Transverse colon (tissue), 4 donors: ENCODE data around the gene DOCK7. TPM values are rescaled to one million over a fixed set of nuclear protein-coding genes. Genes with fewer than 3 reads are reported as not detected.

Source experiments
- DNase-seq: peaks from one replicate; pipeline ENCODE4 v3.0.0-alpha.2; 2019
- H3K27ac ChIP-seq, 4 donors: fragments of 200-600 bp; sonication (generic); 2 replicates each; pipeline ENCODE4 v1.5.1; 2016 to 2018; ENCODE audit warnings: inconsistent platforms in 4 of 4
- H3K27me3 ChIP-seq: fragments of 200-600 bp; sonication (generic); 2 replicates; pipeline ENCODE4 v1.5.1; 2017; ENCODE audit warnings: inconsistent platforms
- H3K36me3 ChIP-seq, 4 donors: fragments of 200-600 bp; sonication (generic); 2 replicates each; pipeline ENCODE4 v1.5.1; 2017 to 2019; ENCODE audit warnings: inconsistent platforms in 4 of 4
- H3K4me1 ChIP-seq, 4 donors: fragments of 200-600 bp; sonication (generic); 2 replicates each; pipeline ENCODE4 v1.5.1; 2017 to 2020; ENCODE audit warnings: inconsistent platforms in 4 of 4
- H3K4me3 ChIP-seq, 4 donors: fragments of 200-600 bp; sonication (generic); 1 replicate in 1 of 4; 2 replicates in 3 of 4; pipeline versions ENCODE4 v1.5.1 to v1.6.1; 2017 to 2019; ENCODE audit warnings: inconsistent platforms in 4 of 4
- H3K9me3 ChIP-seq, 2 donors: fragments of 200-600 bp; sonication (generic); 2 replicates each; pipeline ENCODE4 v1.5.1; 2017 to 2019; ENCODE audit warnings: inconsistent platforms in 2 of 2
- EP300 ChIP-seq: sonication (generic); formaldehyde crosslinking; IDR thresholded peaks from one replicate; pipeline ENCODE4 v1.6.1; 2017; ENCODE audit warnings: antibody characterized with exemption, low read depth
- POLR2A ChIP-seq: fragments of 450-650 bp; IDR thresholded peaks from one replicate; pipeline ENCODE4 v1.6.1; 2016; ENCODE audit warnings: antibody characterized with exemption, mild to moderate bottlenecking, moderate library complexity
- POLR2AphosphoS5 ChIP-seq, 3 donors: sonication (generic); formaldehyde crosslinking; IDR thresholded peaks; one replicate each; pipeline ENCODE4 v1.6.1; 2016; ENCODE audit warnings: antibody characterized with exemption in 3 of 3
- WGBS, 2 donors: methylation state at CpG; one replicate each; pipeline ENCODE4 v1.1.5; 2018; ENCODE audit warnings: low coverage in 1 of 2; 5-methylcytosine and 5-hydroxymethylcytosine counted together
- in situ Hi-C, 4 donors: fragments of 200-750 bp; cut with MboI; loops; one replicate each; pipeline versions ENCODE4 v1.15.0 to v1.15.1; 2017; ENCODE audit warnings: low sequenced_read_pairs in 3 of 4, low pct_ligation_motif_present in 1 of 4, low pct_unique_long_range_greater_than_20kb in 1 of 4
- intact Hi-C: fragments of 100-400 bp; cut with DNase I; formaldehyde crosslinking; loops from one replicate; pipeline ENCODE4 v1.15.1; 2023; ENCODE audit warnings: low total_unique reads
- total RNA-seq, 4 donors: library from RNA; depleted of rRNA; stranded (reverse); fragments of >200 nt; gene quantifications; one replicate each; pipeline ENCODE4 v1.1.0, GENCODE V29; 2016
- TF ChIP-seq, protein P1 (sequence below), 5 experiments: fragments of 200-600 bp in 3 of 5; fragments of 450-650 bp in 2 of 5; sonication (generic) in 3 of 5; IDR thresholded peaks; 1 replicate in 2 of 5; 2 replicates in 3 of 5; pipeline ENCODE4 v1.5.1; 2016 to 2017; ENCODE audit warnings: antibody characterized with exemption in 5 of 5, inconsistent platforms in 3 of 5, mild to moderate bottlenecking in 2 of 5, moderate library complexity in 1 of 5

Gene DOCK7
- total RNA-seq, 4 donors from 2014 or later: 33.7 to 138 (median 58.1) TPM

DNA sequence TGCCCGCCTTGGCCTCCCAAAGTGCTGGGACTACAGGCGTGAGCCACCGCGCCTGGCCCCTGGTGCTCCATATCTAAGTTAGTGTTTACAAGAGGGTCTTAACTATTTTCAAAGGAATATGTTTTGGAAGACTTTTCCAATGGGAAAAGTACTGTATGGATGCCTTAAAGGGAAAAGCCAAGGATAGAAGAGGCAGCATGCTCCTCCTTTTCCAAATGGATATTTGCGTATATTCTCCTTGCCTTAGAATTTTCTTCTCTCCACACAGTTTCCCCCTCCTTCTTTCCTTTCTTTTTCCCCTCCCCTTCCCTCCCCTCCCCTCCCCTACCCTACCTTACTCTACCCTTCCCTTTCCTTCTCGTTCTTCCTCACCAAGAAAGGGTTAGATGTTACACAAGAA is 29.3 kb upstream of the DOCK7 start:
- 93 to 97% methylated on average over 2 to 6 of the region's 6 CpGs for WGBS, 2 donors

DNA sequence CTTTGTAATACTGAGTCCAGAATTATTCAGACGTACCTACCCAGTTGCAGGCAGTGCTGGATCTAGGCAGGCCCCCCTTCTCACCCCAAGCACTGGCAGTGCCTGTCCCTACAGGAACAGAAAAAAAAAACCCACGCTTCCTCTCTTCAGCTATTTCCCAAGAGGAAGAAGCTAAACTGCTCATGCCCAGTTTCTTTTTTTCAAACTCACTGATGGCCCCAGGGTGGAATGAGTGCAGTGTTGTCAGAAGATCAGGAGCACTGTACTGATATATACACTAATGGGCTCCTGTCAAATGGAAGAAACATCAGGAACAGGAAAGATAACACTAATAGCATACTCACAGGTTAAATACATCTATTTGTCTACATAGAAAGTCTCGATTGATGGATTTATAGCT is 28.2 kb upstream of the DOCK7 start:
- intact Hi-C loops (no loop called here), in situ Hi-C loops (no loop called here)
- no peak for DNase-seq
- no peaks in the 10 kb centered on the region for H3K36me3 ChIP-seq
- no peak overlapping the region for H3K4me3 ChIP-seq
- WGBS, 2 donors: 74 to 79% methylated on average over 2 to 3 of the region's 3 CpGs
- TF ChIP-seq POLR2AphosphoS5 (IDR thresholded peaks at IDR 0.05): no peak
- TF ChIP-seq, protein P1, sequence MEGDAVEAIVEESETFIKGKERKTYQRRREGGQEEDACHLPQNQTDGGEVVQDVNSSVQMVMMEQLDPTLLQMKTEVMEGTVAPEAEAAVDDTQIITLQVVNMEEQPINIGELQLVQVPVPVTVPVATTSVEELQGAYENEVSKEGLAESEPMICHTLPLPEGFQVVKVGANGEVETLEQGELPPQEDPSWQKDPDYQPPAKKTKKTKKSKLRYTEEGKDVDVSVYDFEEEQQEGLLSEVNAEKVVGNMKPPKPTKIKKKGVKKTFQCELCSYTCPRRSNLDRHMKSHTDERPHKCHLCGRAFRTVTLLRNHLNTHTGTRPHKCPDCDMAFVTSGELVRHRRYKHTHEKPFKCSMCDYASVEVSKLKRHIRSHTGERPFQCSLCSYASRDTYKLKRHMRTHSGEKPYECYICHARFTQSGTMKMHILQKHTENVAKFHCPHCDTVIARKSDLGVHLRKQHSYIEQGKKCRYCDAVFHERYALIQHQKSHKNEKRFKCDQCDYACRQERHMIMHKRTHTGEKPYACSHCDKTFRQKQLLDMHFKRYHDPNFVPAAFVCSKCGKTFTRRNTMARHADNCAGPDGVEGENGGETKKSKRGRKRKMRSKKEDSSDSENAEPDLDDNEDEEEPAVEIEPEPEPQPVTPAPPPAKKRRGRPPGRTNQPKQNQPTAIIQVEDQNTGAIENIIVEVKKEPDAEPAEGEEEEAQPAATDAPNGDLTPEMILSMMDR (IDR thresholded peaks at IDR 0.05): no peak
- no peak for TF ChIP-seq EP300
- no peak for TF ChIP-seq POLR2A
- H3K9me3 ChIP-seq: no peaks in the 10 kb centered on the region
- no peaks in the 10 kb centered on the region for H3K27me3 ChIP-seq
- no peak overlapping the region for H3K27ac ChIP-seq
- H3K4me1 ChIP-seq: peaks cover 0 to 17% (median 7%) of the 10 kb centered on the region in 4 donors

More for the DNA sequence above, 29.3 kb upstream of the DOCK7 start:
- TF ChIP-seq EP300 (no peak), POLR2A (no peak), POLR2AphosphoS5 (IDR thresholded peaks at IDR 0.05) (no peak)
- TF ChIP-seq, protein P1 (IDR thresholded peaks at IDR 0.05): no peak
- Histone ChIP-seq H3K4me3 (no peak overlapping the region), H3K36me3 (no peaks in the 10 kb centered on the region), H3K27ac (no peak overlapping the region), H3K9me3 (no peaks in the 10 kb centered on the region), H3K27me3 (no peaks in the 10 kb centered on the region), H3K4me1 (peaks cover 0 to 18% (median 12%) of the 10 kb centered on the region in 4 donors)
- intact Hi-C loops: no loop called here
- no peak for DNase-seq
- in situ Hi-C loops: no loop called here

DNA sequence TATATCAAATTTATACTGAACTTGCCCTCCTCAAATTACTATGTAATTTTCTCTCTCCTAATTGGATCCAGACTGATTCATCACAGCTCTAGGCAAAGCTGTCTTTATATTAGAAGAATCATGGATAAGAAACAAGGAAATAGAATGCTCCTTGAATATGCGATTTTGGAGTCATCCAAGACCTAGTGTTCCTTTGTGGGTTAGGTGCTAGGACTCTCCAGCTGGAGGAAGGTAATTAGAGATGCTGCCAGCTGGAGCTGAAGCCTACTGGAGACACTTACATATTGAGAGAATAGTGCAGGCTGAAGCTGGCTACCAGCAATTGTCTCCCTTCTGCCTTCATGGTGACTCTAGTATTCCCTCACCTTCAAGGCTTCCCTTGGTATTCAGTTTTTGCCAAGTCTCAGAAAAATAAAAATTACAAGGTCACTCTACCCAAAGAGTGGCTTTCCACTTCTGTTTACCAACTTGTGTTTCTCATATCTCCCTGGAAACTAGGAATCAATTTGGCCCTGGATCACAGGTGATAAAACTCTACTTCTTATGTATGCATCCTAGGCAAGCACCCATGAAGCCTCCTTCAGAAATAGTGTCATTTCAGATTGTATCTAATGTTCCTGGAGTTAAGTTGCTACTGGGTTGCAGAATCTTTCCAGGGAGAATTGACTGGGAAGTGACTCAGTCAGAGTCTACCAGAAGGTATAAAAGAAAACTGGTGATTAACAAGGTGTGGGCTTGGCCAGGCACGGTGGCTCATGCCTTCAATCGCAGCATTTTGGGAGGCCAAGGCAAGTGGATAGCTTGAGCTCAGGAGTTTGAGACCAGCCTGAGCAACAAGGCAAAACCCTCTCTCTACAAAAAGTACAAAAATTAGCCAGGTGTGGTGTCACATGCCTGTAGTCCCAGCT is 24.4 kb upstream of the DOCK7 start:
- Histone ChIP-seq H3K4me3 (no peak overlapping the region), H3K27ac (no peak overlapping the region), H3K36me3 (no peaks in the 10 kb centered on the region), H3K27me3 (no peaks in the 10 kb centered on the region), H3K4me1 (peaks cover 0 to 11% (median 5%) of the 10 kb centered on the region in 4 donors), H3K9me3 (no peaks in the 10 kb centered on the region)
- TF ChIP-seq, protein P1 (IDR thresholded peaks at IDR 0.05): no peak
- no peak for TF ChIP-seq POLR2A
- TF ChIP-seq POLR2AphosphoS5 (IDR thresholded peaks at IDR 0.05): no peak
- no peak for TF ChIP-seq EP300
- DNase-seq: no peak
- 91% methylated on average over 3 of the region's 3 CpGs; no CpG with 5 or more reads in 1 of the 2 donors for WGBS, 2 donors
- in situ Hi-C loops (no loop called here), intact Hi-C loops (no loop called here)

DNA sequence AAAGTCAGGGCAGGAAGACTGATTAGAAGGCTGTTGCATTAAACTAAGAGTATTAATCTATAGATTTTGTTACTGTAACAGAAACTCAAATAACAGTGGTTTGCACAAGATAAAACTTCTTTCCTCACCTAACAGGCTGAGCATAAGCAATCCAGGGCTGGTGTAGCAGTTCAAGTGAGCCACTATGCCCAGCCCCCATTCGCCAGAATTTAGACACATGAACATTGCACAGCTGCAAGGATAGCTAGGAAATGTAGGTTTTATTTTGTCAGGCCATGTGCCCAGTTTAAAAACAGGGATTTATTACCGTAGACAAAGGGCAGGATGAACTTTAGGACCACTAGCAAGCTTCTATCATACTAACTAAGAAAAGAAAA is 19.5 kb upstream of the DOCK7 start:
- intact Hi-C loops: no loop called here
- Histone ChIP-seq H3K27me3 (no peaks in the 10 kb centered on the region), H3K4me1 (peaks cover 0 to 24% (median 6%) of the 10 kb centered on the region in 4 donors), H3K9me3 (no peaks in the 10 kb centered on the region), H3K4me3 (no peak overlapping the region), H3K27ac (peak overlapping the region; percentile 58 to 79 (median 61)), H3K36me3 (no peaks in the 10 kb centered on the region)
- 53% methylated on average over 2 of the region's 2 CpGs; no CpG with 5 or more reads in 1 of the 2 donors for WGBS, 2 donors
- TF ChIP-seq POLR2A (no peak), POLR2AphosphoS5 (IDR thresholded peaks at IDR 0.05) (no peak), EP300 (no peak)
- TF ChIP-seq, protein P1 (IDR thresholded peaks at IDR 0.05): no peak
- no peak for DNase-seq
- in situ Hi-C loops: no loop called here
